HG03025 (cell line): ENCODE measurements around the gene RNU7-1.
A peak's percentile ranks its signal among the peaks of the same experiment; 100 is the strongest.

Experiments used
- ATAC-seq: cut with Tn5 transposase; IDR thresholded peaks from one replicate; pipeline ENCODE4 v1.9.1; 2021; ENCODE audit warnings: mild to moderate bottlenecking, moderate library complexity; ENCODE audit not compliant: unreplicated experiment, low FRiP score

The RNU7-1 gene

GRCh38 chr12:6963016-6963731 lies 19.6 kb downstream of the RNU7-1 start:
- no peak for ATAC-seq

- ATAC-seq: no peak
Measured at GRCh38 chr12:6963791-6964413, 20.3 kb downstream of the RNU7-1 start.

GRCh38 chr12:6964605-6965025 lies 21.0 kb downstream of the RNU7-1 start:
- no peak for ATAC-seq

- ATAC-seq: no peak
Measured at GRCh38 chr12:6965026-6965661, 21.5 kb downstream of the RNU7-1 start.

- ATAC-seq: no peak
Measured at GRCh38 chr12:6965714-6966113, 22.1 kb downstream of the RNU7-1 start.

- no peak for ATAC-seq
Measured at GRCh38 chr12:6966351-6966750, 22.7 kb downstream of the RNU7-1 start.

- ATAC-seq: no peak
Measured at GRCh38 chr12:6967651-6968100, 24.1 kb downstream of the RNU7-1 start.

- no peak for ATAC-seq
Measured at GRCh38 chr12:6968426-6968825, 24.8 kb downstream of the RNU7-1 start.

- peak; percentile 18 for ATAC-seq
Measured at GRCh38 chr12:6970096-6970527, 26.5 kb downstream of the RNU7-1 start.

- no peak for ATAC-seq
Measured at GRCh38 chr12:6974180-6974579, 30.6 kb downstream of the RNU7-1 start.

GRCh38 chr12:6975297-6976032 lies 31.8 kb downstream of the RNU7-1 start:
- ATAC-seq: no peak

- ATAC-seq: no peak
Measured at GRCh38 chr12:6977653-6978052, 34.0 kb downstream of the RNU7-1 start.

GRCh38 chr12:6978188-6978587 lies 34.6 kb downstream of the RNU7-1 start:
- ATAC-seq: no peak

- no peak for ATAC-seq
Measured at GRCh38 chr12:6978611-6979011, 35.0 kb downstream of the RNU7-1 start.

GRCh38 chr12:6979021-6979420 lies 35.4 kb downstream of the RNU7-1 start:
- ATAC-seq: no peak

GRCh38 chr12:6979453-6979852 lies 35.8 kb downstream of the RNU7-1 start:
- ATAC-seq: no peak

GRCh38 chr12:6980075-6980474 lies 36.5 kb downstream of the RNU7-1 start:
- ATAC-seq: no peak

- ATAC-seq: no peak
Measured at GRCh38 chr12:6980740-6981139, 37.1 kb downstream of the RNU7-1 start.

- no peak for ATAC-seq
Measured at GRCh38 chr12:6981152-6982052, 37.8 kb downstream of the RNU7-1 start.

- ATAC-seq: no peak
Measured at GRCh38 chr12:6982532-6982931, 38.9 kb downstream of the RNU7-1 start.
